ENCODE data around the gene LRRC75A. TPM values are rescaled to one million over a fixed set of nuclear protein-coding genes. Genes with fewer than 3 reads are reported as not detected.

The LRRC75A gene
- total and polyA plus RNA-seq, 2 of the 13 experiments (the other 11 are each of a cell fraction or from before 2014, with no cell fraction given), result 0.03 TPM; not detected in 1

DNA sequence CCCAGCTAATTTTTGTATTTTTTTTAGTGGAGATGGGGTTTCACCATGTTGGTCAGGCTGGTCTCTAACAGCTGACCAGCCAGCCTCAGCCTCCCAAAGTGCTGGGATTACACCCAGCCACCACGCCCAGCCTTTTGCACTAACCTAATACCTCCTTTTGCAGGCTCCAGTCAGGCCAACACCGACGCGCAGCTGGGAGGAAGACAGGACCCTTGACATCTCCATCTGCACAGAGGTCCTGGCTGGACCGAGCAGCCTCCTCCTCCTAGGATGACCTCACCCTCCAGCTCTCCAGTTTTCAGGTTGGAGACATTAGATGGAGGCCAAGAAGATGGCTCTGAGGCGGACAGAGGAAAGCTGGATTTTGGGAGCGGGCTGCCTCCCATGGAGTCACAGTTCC, 74.6 kb downstream of the LRRC75A start:
- WGBS (ENCODE audit: low lambda C conversion rate), result 100% methylated on average over 5 of the region's 7 CpGs
- POLR2A ChIA-PET, result interaction anchor here (1.5 to 4.2 kb wide), 3 partner anchors 8 to 21 kb away, joined by 5 to 48 read pairs (median 7); no protein-coding TSS in a partner anchor
- BruUV-seq (replicated peaks), result no TSS peak
- FAIRE-seq (no peak), ATAC-seq (no peak), DNase-seq (ENCODE audit: low spot score) (no peak)
- intact Hi-C loops (cut with micrococcal nuclease; ENCODE audit: unreplicated experiment) (no loop called here), in situ Hi-C loops (cut with HindIII; ENCODE audit: extremely low pct_ligation_motif_present, low pct_unique_long_range_greater_than_20kb) (loop anchor here (5.0 to 10.0 kb wide), 2 partner anchors 35 to 53 kb away; partner anchors contain the start of gene UBB)
- CTCF ChIA-PET (ENCODE audit: low intra/inter-chr PET ratio, low total read pairs), result no interaction called here
- Histone ChIP-seq H3K36me3 (replicated peaks in 1 of 2; ENCODE audit: control insufficient read depth in 1 of 2, insufficient read depth in 2 of 2, low read length in 2 of 2) (no peaks in the 10 kb centered on the region; a peak in 1 of 5 replicates), H3K9me3 (ENCODE audit: low read length) (no peaks in the 10 kb centered on the region), H3K27ac (ENCODE audit: extremely low read length, insufficient read depth, low read length) (no peak overlapping the region), H3K4me2 (ENCODE audit: low read depth, low read length) (no peak overlapping the region), H3K79me2 (ENCODE audit: insufficient read depth, low read length) (no peaks in the 10 kb centered on the region), H4K20me1 (ENCODE audit: insufficient read depth, low read length) (no peaks in the 10 kb centered on the region), H3K9ac (ENCODE audit: insufficient read depth, low read depth, low read length) (no peak overlapping the region), H3K27me3 (ENCODE audit: control insufficient read depth in 1 of 2, insufficient read depth in 2 of 2, low read length in 2 of 2) (no peaks in the 10 kb centered on the region), H2AFZ (ENCODE audit: low read length) (no peak overlapping the region), H3K4me1 (ENCODE audit: insufficient read depth, low read length) (peaks cover 54% of the 10 kb centered on the region), H3K4me3 (replicated peaks in 1 of 3; ENCODE audit: insufficient read depth in 1 of 3, low read depth in 2 of 3, low read length in 3 of 3) (no peak overlapping the region)
- TF ChIP-seq, protein P1, sequence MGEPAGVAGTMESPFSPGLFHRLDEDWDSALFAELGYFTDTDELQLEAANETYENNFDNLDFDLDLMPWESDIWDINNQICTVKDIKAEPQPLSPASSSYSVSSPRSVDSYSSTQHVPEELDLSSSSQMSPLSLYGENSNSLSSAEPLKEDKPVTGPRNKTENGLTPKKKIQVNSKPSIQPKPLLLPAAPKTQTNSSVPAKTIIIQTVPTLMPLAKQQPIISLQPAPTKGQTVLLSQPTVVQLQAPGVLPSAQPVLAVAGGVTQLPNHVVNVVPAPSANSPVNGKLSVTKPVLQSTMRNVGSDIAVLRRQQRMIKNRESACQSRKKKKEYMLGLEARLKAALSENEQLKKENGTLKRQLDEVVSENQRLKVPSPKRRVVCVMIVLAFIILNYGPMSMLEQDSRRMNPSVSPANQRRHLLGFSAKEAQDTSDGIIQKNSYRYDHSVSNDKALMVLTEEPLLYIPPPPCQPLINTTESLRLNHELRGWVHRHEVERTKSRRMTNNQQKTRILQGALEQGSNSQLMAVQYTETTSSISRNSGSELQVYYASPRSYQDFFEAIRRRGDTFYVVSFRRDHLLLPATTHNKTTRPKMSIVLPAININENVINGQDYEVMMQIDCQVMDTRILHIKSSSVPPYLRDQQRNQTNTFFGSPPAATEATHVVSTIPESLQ (CRISPR knock-in tag; conservative IDR thresholded peaks at IDR 0.05), result no peak
- no peak for TF ChIP-seq SNAPC2 (CRISPR knock-in tag; IDR thresholded peaks at IDR 0.05)

DNA sequence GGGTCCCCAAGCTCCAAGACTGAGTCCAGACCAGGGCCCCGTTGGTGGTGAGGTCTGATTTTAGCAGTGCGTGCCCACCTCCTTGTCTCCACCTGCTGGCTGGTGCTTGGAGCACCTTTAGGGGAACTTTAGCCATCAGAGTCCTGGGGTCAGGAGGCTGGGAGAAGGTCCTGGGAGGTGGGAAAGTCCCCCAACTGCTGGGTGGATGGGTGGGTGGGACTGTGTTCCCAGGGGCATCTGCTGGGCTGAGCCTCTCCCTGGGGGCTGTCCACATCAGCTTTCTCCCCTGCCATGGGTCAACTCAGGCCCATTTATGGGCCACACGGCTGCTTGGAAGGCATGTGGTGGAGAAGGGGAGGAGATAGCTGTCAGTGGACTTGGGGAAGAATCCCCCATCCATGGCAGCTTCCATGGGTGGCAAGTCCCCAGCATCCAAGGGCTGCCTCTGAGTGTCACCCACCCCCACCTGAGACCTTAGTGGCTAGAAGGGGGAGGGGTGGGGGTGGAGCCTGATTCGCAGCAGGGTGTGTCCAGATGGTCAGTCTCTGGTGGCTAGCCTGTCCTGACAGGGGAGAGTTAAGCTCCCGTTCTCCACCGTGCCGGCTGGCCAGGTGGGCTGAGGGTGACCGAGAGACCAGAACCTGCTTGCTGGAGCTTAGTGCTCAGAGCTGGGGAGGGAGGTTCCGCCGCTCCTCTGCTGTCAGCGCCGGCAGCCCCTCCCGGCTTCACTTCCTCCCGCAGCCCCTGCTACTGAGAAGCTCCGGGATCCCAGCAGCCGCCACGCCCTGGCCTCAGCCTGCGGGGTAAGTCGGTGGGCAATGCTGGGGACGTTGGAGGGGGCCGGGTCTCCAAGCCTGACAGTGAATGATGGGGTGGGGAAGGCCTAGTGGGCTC, 76.7 kb downstream of the LRRC75A start, which contains the start of gene TRPV2:
Gene TRPV2 (plus strand): TSS at position 541 of the 894 bp plus-strand sequence. CDS start 2,098 bp downstream, outside the sequence.
- Histone ChIP-seq H3K4me3 (replicated peaks in 1 of 3; ENCODE audit: insufficient read depth in 1 of 3, low read depth in 2 of 3, low read length in 3 of 3) (peak within 1 kb of the TSS; percentile 62 to 78 (median 74)), H3K27me3 (ENCODE audit: control insufficient read depth in 1 of 2, insufficient read depth in 2 of 2, low read length in 2 of 2) (no peaks in the 10 kb centered on the region), H3K4me1 (ENCODE audit: insufficient read depth, low read length) (peaks cover 53% of the 10 kb centered on the region), H3K4me2 (ENCODE audit: low read depth, low read length) (peak within 1 kb of the TSS; percentile 67), H3K79me2 (ENCODE audit: insufficient read depth, low read length) (no peaks in the 10 kb centered on the region), H3K9me3 (ENCODE audit: low read length) (no peaks in the 10 kb centered on the region), H3K36me3 (replicated peaks in 1 of 2; ENCODE audit: control insufficient read depth in 1 of 2, insufficient read depth in 2 of 2, low read length in 2 of 2) (no peaks in the 10 kb centered on the region), H3K9ac (ENCODE audit: insufficient read depth, low read depth, low read length) (peak within 1 kb of the TSS; percentile 68), H2AFZ (ENCODE audit: low read length) (no peak within 1 kb of the TSS), H4K20me1 (ENCODE audit: insufficient read depth, low read length) (no peaks in the 10 kb centered on the region), H3K27ac (ENCODE audit: extremely low read length, insufficient read depth, low read length) (peak within 1 kb of the TSS; percentile 64)
- WGBS (ENCODE audit: low lambda C conversion rate), result 9% methylated on average over 11 of the region's 21 CpGs
- CTCF ChIA-PET (ENCODE audit: low intra/inter-chr PET ratio, low total read pairs), result interaction anchor here (1.1 to 2.0 kb wide), 3 partner anchors 29 to 62 kb away, joined by 3 to 15 read pairs (median 10); partner anchors contain the start of gene CENPV
- ATAC-seq (peak; percentile 84), FAIRE-seq (peak; percentile 86), DNase-seq (ENCODE audit: low spot score) (peak; percentile 59)
- in situ Hi-C loops (cut with HindIII; ENCODE audit: extremely low pct_ligation_motif_present, low pct_unique_long_range_greater_than_20kb), result loop anchor here (5.0 to 10.0 kb wide), 2 partner anchors 33 to 50 kb away; partner anchors contain the start of gene UBB
- intact Hi-C loops (cut with micrococcal nuclease; ENCODE audit: unreplicated experiment), result loop anchor here (1.0 to 2.0 kb wide), 3 partner anchors 28 to 111 kb away; no protein-coding TSS in a partner anchor
- BruUV-seq (replicated peaks), result no TSS peak
- POLR2A ChIA-PET, result interaction anchor here (0.6 to 4.2 kb wide), 16 partner anchors 12 to 130 kb away, joined by 3 to 48 read pairs (median 4); partner anchors contain the start of gene UBB
- TF ChIP-seq ZNF547 (CRISPR knock-in tag; IDR thresholded peaks at IDR 0.05), result peak; percentile 39; the same call in 1 of the 2 replicates
- no peak for TF ChIP-seq ZC3H13 (CRISPR knock-in tag; IDR thresholded peaks at IDR 0.05)
- TF ChIP-seq, protein P2, sequence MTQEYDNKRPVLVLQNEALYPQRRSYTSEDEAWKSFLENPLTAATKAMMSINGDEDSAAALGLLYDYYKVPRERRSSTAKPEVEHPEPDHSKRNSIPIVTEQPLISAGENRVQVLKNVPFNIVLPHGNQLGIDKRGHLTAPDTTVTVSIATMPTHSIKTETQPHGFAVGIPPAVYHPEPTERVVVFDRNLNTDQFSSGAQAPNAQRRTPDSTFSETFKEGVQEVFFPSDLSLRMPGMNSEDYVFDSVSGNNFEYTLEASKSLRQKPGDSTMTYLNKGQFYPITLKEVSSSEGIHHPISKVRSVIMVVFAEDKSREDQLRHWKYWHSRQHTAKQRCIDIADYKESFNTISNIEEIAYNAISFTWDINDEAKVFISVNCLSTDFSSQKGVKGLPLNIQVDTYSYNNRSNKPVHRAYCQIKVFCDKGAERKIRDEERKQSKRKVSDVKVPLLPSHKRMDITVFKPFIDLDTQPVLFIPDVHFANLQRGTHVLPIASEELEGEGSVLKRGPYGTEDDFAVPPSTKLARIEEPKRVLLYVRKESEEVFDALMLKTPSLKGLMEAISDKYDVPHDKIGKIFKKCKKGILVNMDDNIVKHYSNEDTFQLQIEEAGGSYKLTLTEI (CRISPR knock-in tag; conservative IDR thresholded peaks at IDR 0.05), result no peak
- TF ChIP-seq SMYD3 (CRISPR knock-in tag; IDR thresholded peaks at IDR 0.05), result no peak
- TF ChIP-seq LCORL (IDR thresholded peaks at IDR 0.05), result no peak
- TF ChIP-seq LCORL (CRISPR knock-in tag; IDR thresholded peaks at IDR 0.05), result peak; percentile 80
